Loucy (cell line): ENCODE measurements around the gene OR51A4.

Experiments used
- H2AFZ ChIP-seq: fragments of 200-600 bp; sonication (generic); 2 replicates; pipeline ENCODE4 v1.6.0; 2016; ENCODE audit warnings: antibody characterized with exemption, mild to moderate bottlenecking, low read length, moderate library complexity
- H3F3A ChIP-seq: fragments of 200-600 bp; 2 replicates; pipeline ENCODE4 v1.6.0; 2016; ENCODE audit warnings: antibody characterized with exemption, low read depth, mild to moderate bottlenecking
- H3K27me3 ChIP-seq: fragments of 200-600 bp; sonication (generic); 2 replicates; pipeline ENCODE4 v1.6.1; 2014; ENCODE audit warnings: low read length, mild to moderate bottlenecking; ENCODE audit not compliant: insufficient read depth, poor library complexity, severe bottlenecking
- H3K36me3 ChIP-seq: fragments of 200-600 bp; sonication (generic); 2 replicates; pipeline ENCODE4 v1.6.1; 2016; ENCODE audit warnings: low read length; ENCODE audit not compliant: insufficient read depth
- H3K4me1 ChIP-seq: fragments of 200-600 bp; sonication (generic); 2 replicates; pipeline ENCODE4 v1.5.1; 2014; ENCODE audit warnings: low read length, mild to moderate bottlenecking; ENCODE audit not compliant: insufficient read depth, poor library complexity, severe bottlenecking
- H3K4me2 ChIP-seq: fragments of 200-600 bp; sonication (generic); 2 replicates; pipeline ENCODE4 v1.6.0; 2014; ENCODE audit warnings: antibody characterized with exemption, low read length, low read depth, mild to moderate bottlenecking; ENCODE audit not compliant: poor library complexity, severe bottlenecking
- H3K4me3 ChIP-seq: fragments of 200-600 bp; sonication (generic); 2 replicates; pipeline ENCODE4 v1.5.1; 2014; ENCODE audit warnings: low read length, mild to moderate bottlenecking, mixed read lengths; ENCODE audit not compliant: poor library complexity, severe bottlenecking
- H3K79me2 ChIP-seq: fragments of 200-600 bp; sonication (generic); 2 replicates; pipeline ENCODE4 v1.6.1; 2014; ENCODE audit warnings: low read length; ENCODE audit not compliant: insufficient read depth
- H3K9ac ChIP-seq: fragments of 200-600 bp; sonication (generic); 2 replicates; pipeline ENCODE4 v1.6.0; 2014; ENCODE audit warnings: mild to moderate bottlenecking, low read depth, low read length, moderate library complexity; ENCODE audit not compliant: poor library complexity, severe bottlenecking
- H3K9me2 ChIP-seq: fragments of 200-600 bp; sonication (generic); replicated peaks from 2 replicates; pipeline ENCODE4 v1.6.1; 2016; ENCODE audit warnings: low read depth, low read length, mixed read lengths
- H3K9me3 ChIP-seq: fragments of 200-600 bp; sonication (generic); 2 replicates; pipeline ENCODE4 v1.6.1; 2014; ENCODE audit warnings: mild to moderate bottlenecking, antibody characterized with exemption, low read length, low read depth; ENCODE audit not compliant: insufficient read depth
- H4K20me1 ChIP-seq: fragments of 200-600 bp; sonication (generic); 2 replicates; pipeline ENCODE4 v1.6.0; 2014; ENCODE audit warnings: antibody characterized with exemption, low read length, mild to moderate bottlenecking; ENCODE audit not compliant: insufficient read depth, poor library complexity, severe bottlenecking
- EZH2phosphoT487 ChIP-seq: fragments of 200-600 bp; IDR thresholded peaks from 2 replicates; pipeline ENCODE4 v1.6.1; 2018; ENCODE audit warnings: antibody characterized with exemption, mild to moderate bottlenecking, moderate library complexity, borderline replicate concordance
- TF ChIP-seq, protein P1 (sequence below): fragments of 200-600 bp; sonication (generic); conservative IDR thresholded peaks from 2 replicates; pipeline ENCODE4 v1.5.1; 2014; ENCODE audit warnings: mild to moderate bottlenecking, antibody characterized with exemption, low read length

Gene OR51A4

DNA sequence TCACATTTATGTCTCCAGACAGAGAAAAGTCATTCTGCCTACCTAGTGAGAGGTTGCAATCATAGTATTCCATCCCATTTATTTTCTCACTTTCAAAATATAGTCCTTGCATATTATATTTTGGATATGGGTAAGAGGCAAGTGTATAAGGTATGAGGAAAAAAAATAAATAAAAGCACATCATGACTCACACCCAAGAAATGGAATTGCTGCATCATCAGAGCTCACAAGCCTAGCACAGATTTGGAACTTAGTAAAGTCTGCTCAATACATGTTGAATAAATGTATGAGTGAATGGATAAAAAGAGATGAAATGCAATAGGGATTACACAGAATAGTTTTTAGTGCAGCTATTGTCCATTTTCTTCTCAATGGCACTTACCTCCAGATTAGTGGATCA, 20.8 kb downstream of the OR51A4 start:
- TF ChIP-seq EZH2phosphoT487 = no peak
- TF ChIP-seq, protein P1, sequence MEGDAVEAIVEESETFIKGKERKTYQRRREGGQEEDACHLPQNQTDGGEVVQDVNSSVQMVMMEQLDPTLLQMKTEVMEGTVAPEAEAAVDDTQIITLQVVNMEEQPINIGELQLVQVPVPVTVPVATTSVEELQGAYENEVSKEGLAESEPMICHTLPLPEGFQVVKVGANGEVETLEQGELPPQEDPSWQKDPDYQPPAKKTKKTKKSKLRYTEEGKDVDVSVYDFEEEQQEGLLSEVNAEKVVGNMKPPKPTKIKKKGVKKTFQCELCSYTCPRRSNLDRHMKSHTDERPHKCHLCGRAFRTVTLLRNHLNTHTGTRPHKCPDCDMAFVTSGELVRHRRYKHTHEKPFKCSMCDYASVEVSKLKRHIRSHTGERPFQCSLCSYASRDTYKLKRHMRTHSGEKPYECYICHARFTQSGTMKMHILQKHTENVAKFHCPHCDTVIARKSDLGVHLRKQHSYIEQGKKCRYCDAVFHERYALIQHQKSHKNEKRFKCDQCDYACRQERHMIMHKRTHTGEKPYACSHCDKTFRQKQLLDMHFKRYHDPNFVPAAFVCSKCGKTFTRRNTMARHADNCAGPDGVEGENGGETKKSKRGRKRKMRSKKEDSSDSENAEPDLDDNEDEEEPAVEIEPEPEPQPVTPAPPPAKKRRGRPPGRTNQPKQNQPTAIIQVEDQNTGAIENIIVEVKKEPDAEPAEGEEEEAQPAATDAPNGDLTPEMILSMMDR = no peak
- H3K79me2 ChIP-seq = no peaks in the 10 kb centered on the region
- H3F3A ChIP-seq = no peaks in the 10 kb centered on the region
- H3K4me3 ChIP-seq = no peak overlapping the region
- no peaks in the 10 kb centered on the region for H3K36me3 ChIP-seq
- H2AFZ ChIP-seq = no peak overlapping the region
- H3K9me2 ChIP-seq = no peaks in the 10 kb centered on the region
- H3K9ac ChIP-seq = no peak overlapping the region
- no peaks in the 10 kb centered on the region for H3K4me1 ChIP-seq
- H3K9me3 ChIP-seq = no peaks in the 10 kb centered on the region
- no peak overlapping the region for H3K4me2 ChIP-seq
- no peaks in the 10 kb centered on the region for H4K20me1 ChIP-seq
- H3K27me3 ChIP-seq = no peaks in the 10 kb centered on the region

DNA sequence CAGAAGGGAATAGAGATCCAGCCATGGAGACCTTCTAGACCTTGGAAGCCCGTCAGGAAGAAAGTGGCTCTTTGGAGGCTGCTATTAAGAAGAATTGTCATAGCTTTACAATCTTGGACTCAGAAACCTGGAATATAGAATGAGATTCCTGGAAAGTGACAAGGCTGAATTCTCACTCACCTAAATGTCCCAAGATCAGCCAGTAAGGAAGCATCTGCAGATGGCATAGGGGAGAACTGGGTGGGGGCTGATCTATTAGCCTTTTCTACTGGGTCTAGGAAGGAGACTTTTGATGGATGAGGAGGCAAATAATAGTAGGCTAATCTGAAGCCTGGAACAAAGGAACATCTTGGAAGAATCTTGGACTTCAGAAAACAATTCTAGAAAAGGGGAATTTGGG, 23.2 kb downstream of the OR51A4 start, which contains the start of gene OR51G1:
Gene OR51G1, minus strand, starts transcription at position 101 of the 400 bp plus-strand sequence. Its CDS starts 0 bp downstream, at position 101.
- Histone ChIP-seq H4K20me1 (no peaks in the 10 kb centered on the region), H3K4me2 (no peak within 1 kb of the TSS), H3K27me3 (no peaks in the 10 kb centered on the region), H3K9ac (no peak within 1 kb of the TSS), H3K4me1 (no peaks in the 10 kb centered on the region), H3K4me3 (no peak within 1 kb of the TSS), H3K9me3 (no peaks in the 10 kb centered on the region), H2AFZ (no peak within 1 kb of the TSS), H3F3A (no peaks in the 10 kb centered on the region), H3K36me3 (no peaks in the 10 kb centered on the region), H3K79me2 (no peaks in the 10 kb centered on the region), H3K9me2 (no peaks in the 10 kb centered on the region)
- no peak for TF ChIP-seq EZH2phosphoT487
- TF ChIP-seq, protein P1 = no peak

DNA sequence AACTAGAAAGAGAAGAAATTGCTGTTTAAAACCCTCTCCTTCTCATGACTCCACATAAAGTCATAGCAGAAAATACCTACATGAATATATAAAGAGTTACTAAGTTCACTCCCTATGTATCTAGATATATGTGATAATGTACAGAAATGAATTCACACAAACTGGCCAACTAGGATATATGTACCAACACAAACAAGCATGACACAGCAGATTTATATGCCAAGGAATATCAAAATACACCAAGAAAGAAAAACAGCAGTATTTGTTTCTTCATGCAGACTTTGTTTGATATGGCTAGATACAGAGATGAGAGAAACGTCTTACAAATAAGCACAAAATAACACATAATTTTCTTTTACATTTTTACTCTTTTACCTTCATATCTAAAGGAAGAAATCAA, 25.1 kb downstream of the OR51A4 start:
- Histone ChIP-seq H2AFZ (no peak overlapping the region), H3K4me3 (no peak overlapping the region), H3K79me2 (no peaks in the 10 kb centered on the region), H4K20me1 (no peaks in the 10 kb centered on the region), H3K4me1 (no peaks in the 10 kb centered on the region), H3K4me2 (no peak overlapping the region), H3F3A (no peaks in the 10 kb centered on the region), H3K9me2 (no peaks in the 10 kb centered on the region), H3K36me3 (no peaks in the 10 kb centered on the region), H3K27me3 (no peaks in the 10 kb centered on the region), H3K9me3 (no peaks in the 10 kb centered on the region), H3K9ac (no peak overlapping the region)
- no peak for TF ChIP-seq EZH2phosphoT487
- TF ChIP-seq, protein P1 = no peak
